ENCODE measurements around the gene ANKRD26.

GRCh38 chr10:27020243-27020642 is 80.1 kb downstream of the ANKRD26 start:
- TF ChIP-seq CTCF (IDR thresholded peaks at IDR 0.05) (no peak), EZH2phosphoT487 (IDR thresholded peaks at IDR 0.05; ENCODE audit: borderline replicate concordance, low read depth) (no peak)

Data from SK-N-SH (cell line).